ENCODE data around the gene SHISAL1. TPM values are rescaled to one million over a fixed set of nuclear protein-coding genes. Genes with fewer than 3 reads are reported as not detected.

The SHISAL1 gene
- total and polyA plus RNA-seq, 10 of the 15 experiments (the other 5 are each of a cell fraction or from before 2014, with no cell fraction given) = not detected

DNA sequence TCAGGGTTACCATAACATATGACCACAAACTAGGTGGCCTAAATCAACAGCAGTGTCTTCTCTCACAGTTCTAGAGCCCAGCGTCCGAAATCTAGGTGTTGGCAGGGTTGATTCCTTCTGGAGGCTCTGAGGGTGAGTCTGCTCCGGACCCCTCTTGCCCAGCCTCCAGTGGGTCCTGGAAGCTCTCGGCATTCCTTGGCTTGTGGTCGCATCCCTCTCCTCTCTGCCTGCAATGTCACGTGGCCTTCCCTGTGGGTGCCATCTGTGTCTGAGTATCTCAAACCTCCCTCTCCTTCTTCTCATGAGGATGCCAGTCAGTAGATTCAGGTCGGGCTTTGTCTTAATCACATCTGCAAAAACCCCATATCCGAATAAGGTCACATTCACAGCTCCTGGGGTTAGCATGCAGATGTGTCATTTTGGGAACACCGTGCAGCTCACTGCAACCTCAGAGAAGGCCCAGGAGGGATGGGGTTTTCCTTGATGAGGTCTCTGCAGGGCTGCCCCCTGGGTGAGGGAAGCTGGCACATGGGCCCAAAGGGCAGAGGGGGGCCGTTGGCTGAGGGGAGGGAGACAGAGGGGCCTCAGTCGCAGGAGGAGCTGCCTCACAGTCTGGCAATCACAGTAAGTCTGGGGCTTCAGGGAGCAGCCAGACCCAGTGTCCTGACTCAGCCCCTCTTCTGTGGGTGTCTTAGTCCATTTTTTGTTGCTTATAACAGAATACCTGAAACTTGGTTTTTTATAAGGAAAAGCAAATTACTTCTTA, 90.9 kb downstream of the SHISAL1 start:
- peak; percentile 42 for ATAC-seq
- Histone ChIP-seq H3K36me3 (ENCODE audit: control insufficient read depth in 2 of 2, insufficient read depth in 2 of 2, low read length in 1 of 2) (no peaks in the 10 kb centered on the region), H3K79me2 (ENCODE audit: control insufficient read depth, insufficient read depth, low read length) (no peaks in the 10 kb centered on the region), H3K27me3 (replicated peaks in 1 of 2; ENCODE audit: control insufficient read depth in 2 of 2, insufficient read depth in 2 of 2, low read length in 1 of 2) (no peaks in the 10 kb centered on the region; a peak in 1 of 4 replicates), H3K27ac (ENCODE audit: control insufficient read depth, insufficient read depth) (no peak overlapping the region), H3K4me2 (ENCODE audit: control insufficient read depth, insufficient read depth) (no peak overlapping the region), H3K4me1 (ENCODE audit: control insufficient read depth, insufficient read depth, low read length) (no peaks in the 10 kb centered on the region), H3K4me3 (no peak overlapping the region), H4K20me1 (ENCODE audit: control insufficient read depth, insufficient read depth) (no peaks in the 10 kb centered on the region), H3K9ac (ENCODE audit: control insufficient read depth, insufficient read depth, low read length) (no peak overlapping the region), H2AFZ (ENCODE audit: control insufficient read depth, low read depth, low read length) (no peak overlapping the region), H3K9me3 (replicated peaks; ENCODE audit: control insufficient read depth, insufficient read depth, low read length) (no peaks in the 10 kb centered on the region)
- DNase-seq (ENCODE audit: low read depth, low spot score) = no peak
- CTCF ChIA-PET = no interaction called here
- RAD21 ChIA-PET (ENCODE audit: unreplicated experiment) = no interaction called here
- WGBS (ENCODE audit: insufficient coverage, insufficient replicate concordance, low lambda C conversion rate, missing lambda C conversion rate) = 35% methylated on average over 11 of the region's 11 CpGs
- intact Hi-C loops (cut with micrococcal nuclease; ENCODE audit: unreplicated experiment) = no loop called here
- TF ChIP-seq TARDBP (IDR thresholded peaks at IDR 0.05; ENCODE audit: borderline replicate concordance) (no peak), HDAC2 (IDR thresholded peaks at IDR 0.05) (no peak), NFIC (IDR thresholded peaks at IDR 0.05; ENCODE audit: low read depth, low read length) (no peak), MTA2 (IDR thresholded peaks at IDR 0.05; ENCODE audit: low read depth) (no peak), MTA3 (IDR thresholded peaks at IDR 0.05; ENCODE audit: borderline replicate concordance, low read length) (no peak), ETV6 (conservative IDR thresholded peaks at IDR 0.05 in 1 of 2, IDR thresholded peaks at IDR 0.05 in 1 of 2; ENCODE audit: borderline replicate concordance in 1 of 2, low read depth in 1 of 2) (no peak), EGR1 (IDR thresholded peaks at IDR 0.05; ENCODE audit: borderline replicate concordance in 1 of 2, low read depth in 2 of 2, low read length in 2 of 2) (no peak), FOS (IDR thresholded peaks at IDR 0.05; ENCODE audit: borderline replicate concordance, extremely low read depth, insufficient read length) (no peak), EZH2 (IDR thresholded peaks at IDR 0.05; ENCODE audit: borderline replicate concordance, control insufficient read depth, low read depth, low read length) (no peak), SREBF2 (IDR thresholded peaks at IDR 0.05; ENCODE audit: low read length) (no peak), ZSCAN29 (IDR thresholded peaks at IDR 0.05) (no peak), ZNF622 (IDR thresholded peaks at IDR 0.05) (no peak), EP300 (IDR thresholded peaks at IDR 0.05; ENCODE audit: borderline replicate concordance in 1 of 2, control insufficient read depth in 1 of 2, low read depth in 2 of 2, low read length in 2 of 2) (no peak), MEF2B (IDR thresholded peaks at IDR 0.05; ENCODE audit: partially characterized antibody, poor library complexity, severe bottlenecking) (no peak), TCF3 (IDR thresholded peaks at IDR 0.05; ENCODE audit: borderline replicate concordance, insufficient read depth, low read depth, low read length) (no peak), DPF2 (IDR thresholded peaks at IDR 0.05) (no peak), FOXK2 (IDR thresholded peaks at IDR 0.05) (no peak)
- TF ChIP-seq, protein P1, sequence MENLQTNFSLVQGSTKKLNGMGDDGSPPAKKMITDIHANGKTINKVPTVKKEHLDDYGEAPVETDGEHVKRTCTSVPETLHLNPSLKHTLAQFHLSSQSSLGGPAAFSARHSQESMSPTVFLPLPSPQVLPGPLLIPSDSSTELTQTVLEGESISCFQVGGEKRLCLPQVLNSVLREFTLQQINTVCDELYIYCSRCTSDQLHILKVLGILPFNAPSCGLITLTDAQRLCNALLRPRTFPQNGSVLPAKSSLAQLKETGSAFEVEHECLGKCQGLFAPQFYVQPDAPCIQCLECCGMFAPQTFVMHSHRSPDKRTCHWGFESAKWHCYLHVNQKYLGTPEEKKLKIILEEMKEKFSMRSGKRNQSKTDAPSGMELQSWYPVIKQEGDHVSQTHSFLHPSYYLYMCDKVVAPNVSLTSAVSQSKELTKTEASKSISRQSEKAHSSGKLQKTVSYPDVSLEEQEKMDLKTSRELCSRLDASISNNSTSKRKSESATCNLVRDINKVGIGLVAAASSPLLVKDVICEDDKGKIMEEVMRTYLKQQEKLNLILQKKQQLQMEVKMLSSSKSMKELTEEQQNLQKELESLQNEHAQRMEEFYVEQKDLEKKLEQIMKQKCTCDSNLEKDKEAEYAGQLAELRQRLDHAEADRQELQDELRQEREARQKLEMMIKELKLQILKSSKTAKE (IDR thresholded peaks at IDR 0.05; ENCODE audit: low read depth, poor library complexity, severe bottlenecking) = no peak
- TF ChIP-seq, protein P2, sequence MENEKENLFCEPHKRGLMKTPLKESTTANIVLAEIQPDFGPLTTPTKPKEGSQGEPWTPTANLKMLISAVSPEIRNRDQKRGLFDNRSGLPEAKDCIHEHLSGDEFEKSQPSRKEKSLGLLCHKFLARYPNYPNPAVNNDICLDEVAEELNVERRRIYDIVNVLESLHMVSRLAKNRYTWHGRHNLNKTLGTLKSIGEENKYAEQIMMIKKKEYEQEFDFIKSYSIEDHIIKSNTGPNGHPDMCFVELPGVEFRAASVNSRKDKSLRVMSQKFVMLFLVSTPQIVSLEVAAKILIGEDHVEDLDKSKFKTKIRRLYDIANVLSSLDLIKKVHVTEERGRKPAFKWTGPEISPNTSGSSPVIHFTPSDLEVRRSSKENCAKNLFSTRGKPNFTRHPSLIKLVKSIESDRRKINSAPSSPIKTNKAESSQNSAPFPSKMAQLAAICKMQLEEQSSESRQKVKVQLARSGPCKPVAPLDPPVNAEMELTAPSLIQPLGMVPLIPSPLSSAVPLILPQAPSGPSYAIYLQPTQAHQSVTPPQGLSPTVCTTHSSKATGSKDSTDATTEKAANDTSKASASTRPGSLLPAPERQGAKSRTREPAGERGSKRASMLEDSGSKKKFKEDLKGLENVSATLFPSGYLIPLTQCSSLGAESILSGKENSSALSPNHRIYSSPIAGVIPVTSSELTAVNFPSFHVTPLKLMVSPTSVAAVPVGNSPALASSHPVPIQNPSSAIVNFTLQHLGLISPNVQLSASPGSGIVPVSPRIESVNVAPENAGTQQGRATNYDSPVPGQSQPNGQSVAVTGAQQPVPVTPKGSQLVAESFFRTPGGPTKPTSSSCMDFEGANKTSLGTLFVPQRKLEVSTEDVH (IDR thresholded peaks at IDR 0.05; ENCODE audit: low read depth, partially characterized antibody) = no peak
- POLR2A ChIA-PET = no interaction called here
- BruUV-seq (replicated peaks) = no TSS peak
- no peak for FAIRE-seq
- in situ Hi-C loops (cut with MboI) = no loop called here
- SMC1A ChIA-PET (ENCODE audit: uncharacterized antibody, unreplicated experiment) = interaction anchor here (0.5 to 1.2 kb wide), 2 partner anchors 17 to 1946 kb away, joined by 3 to 4 read pairs; no protein-coding TSS in a partner anchor

Data from GM12878 (cell line).